ENCODE results near the gene SYT12.

DNA sequence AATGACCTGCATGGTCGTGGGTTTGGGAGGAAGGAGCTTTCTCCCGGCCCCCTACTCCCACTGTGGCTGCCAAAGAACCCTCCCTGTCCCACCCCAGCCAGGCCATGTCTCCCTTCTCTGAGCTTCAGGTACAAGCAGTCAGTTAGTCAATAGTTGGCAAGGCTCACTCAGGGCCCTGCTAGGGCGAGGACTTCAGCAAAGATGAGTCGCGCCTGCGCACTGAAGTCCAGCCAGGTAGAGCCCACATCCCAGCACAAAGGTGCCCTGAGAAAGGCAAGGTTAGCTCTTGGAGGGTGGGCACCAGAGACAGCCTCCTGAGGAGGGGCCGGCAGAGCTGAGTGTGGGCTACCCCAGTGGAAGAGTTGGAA is 36.8 kb upstream of the SYT12 start:
- TF ChIP-seq, protein P1, sequence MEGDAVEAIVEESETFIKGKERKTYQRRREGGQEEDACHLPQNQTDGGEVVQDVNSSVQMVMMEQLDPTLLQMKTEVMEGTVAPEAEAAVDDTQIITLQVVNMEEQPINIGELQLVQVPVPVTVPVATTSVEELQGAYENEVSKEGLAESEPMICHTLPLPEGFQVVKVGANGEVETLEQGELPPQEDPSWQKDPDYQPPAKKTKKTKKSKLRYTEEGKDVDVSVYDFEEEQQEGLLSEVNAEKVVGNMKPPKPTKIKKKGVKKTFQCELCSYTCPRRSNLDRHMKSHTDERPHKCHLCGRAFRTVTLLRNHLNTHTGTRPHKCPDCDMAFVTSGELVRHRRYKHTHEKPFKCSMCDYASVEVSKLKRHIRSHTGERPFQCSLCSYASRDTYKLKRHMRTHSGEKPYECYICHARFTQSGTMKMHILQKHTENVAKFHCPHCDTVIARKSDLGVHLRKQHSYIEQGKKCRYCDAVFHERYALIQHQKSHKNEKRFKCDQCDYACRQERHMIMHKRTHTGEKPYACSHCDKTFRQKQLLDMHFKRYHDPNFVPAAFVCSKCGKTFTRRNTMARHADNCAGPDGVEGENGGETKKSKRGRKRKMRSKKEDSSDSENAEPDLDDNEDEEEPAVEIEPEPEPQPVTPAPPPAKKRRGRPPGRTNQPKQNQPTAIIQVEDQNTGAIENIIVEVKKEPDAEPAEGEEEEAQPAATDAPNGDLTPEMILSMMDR (IDR thresholded peaks at IDR 0.05 in 8 of 11, conservative IDR thresholded peaks at IDR 0.05 in 3 of 11) = no peak
- TF ChIP-seq POLR2A (IDR thresholded peaks at IDR 0.05) (no peak), POLR2AphosphoS5 (IDR thresholded peaks at IDR 0.05) (no peak)
